HG03280 (cell line): ENCODE results near the gene REPS2.

Experiments used
- ATAC-seq: cut with Tn5 transposase; IDR thresholded peaks from one replicate; pipeline ENCODE4 v1.9.1; 2021; ENCODE audit warnings: mild to moderate bottlenecking, moderate library complexity; ENCODE audit not compliant: unreplicated experiment

Gene REPS2

DNA sequence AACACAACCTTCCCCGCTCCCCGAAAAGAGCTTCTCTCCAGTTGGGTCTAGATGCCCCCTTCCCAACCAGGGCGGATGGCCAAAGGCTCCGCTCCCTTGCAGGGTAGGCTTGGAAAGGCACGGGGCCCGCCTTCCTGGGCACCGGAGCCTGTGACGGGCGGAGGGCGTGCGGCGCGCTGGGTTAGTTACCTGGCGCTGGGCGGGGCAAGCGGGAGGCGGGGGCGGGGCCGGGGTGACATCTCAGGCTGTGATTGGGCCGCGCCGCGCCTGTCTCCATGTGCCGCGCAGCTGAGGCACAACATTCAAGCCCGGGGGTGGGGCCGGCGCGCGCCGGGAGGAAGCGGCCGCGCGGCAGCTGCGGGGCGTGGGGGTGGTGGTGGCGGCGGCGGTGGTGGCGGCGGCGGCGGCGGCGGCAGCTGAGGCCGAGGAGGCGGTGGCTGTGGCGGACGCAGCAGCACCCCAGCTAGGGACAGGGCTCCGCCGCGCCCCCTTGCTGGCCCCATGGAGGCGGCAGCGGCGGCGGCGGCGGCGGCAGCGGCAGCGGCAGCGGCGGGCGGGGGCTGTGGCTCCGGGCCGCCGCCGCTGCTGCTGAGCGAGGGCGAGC is at the start of gene REPS2:
Gene REPS2 (plus strand): TSS at position 298 of the 604 bp plus-strand sequence. CDS start 204 bp downstream, at position 502.
- peak; percentile 99 for ATAC-seq

DNA sequence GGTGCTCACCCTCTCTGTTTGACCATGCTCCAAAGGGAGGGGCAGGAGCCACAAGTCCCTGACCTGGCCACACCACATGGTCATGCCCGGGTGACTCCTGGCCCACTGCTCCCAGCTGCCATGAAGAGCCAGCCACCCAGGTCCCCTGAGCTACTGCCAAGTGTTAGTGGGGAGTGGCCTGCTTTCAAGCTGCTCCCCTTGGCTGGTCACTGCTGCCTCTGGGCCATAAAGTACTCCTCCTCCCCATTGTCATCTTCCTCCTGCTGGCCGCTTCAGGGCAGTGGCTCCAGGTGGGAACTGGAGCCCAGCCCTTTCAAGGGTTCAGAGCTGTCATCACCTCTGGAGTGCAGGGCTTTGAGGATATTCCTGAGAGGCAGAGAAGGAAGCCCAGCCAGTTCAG is 49.0 kb upstream of the REPS2 start:
- ATAC-seq: no peak

DNA sequence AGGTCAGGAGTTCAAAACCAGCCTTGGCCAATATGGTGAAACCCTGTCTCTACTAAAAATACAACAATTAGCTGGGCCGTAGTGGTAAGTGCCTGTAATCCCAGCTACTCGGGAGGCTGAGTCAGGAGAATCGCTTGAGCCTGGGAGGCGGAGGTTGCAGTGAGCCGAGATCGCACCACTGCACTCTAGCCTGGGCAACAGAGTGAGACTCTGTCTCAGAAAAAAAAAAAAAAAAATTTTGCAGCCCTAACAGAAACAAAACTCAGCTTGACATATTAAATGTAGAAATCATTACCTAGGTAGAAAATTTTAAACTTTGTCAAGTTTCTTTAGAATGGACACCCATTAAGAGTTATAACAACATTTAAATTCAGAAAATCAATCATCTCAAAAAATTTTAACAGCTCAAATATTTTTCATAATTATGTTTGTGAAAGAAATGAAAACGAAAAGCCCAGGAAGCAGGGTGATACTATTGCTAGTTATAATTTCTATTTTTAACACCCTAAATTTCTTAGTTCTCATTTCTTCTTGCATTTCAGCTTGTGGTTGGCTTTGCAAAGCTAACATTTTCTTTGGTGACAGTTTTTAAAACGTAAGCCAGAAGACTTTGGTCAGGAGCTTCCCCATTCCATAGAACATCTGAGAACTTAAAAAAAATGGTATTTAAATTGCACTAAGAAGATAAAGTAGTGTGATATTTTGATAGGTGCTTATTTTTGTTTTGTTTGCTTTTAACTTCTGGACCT is 43.0 kb upstream of the REPS2 start:
- no peak for ATAC-seq

- no peak for ATAC-seq
Observed at GRCh38 chrX:16910376-16910775, 36.1 kb upstream of the REPS2 start.

DNA sequence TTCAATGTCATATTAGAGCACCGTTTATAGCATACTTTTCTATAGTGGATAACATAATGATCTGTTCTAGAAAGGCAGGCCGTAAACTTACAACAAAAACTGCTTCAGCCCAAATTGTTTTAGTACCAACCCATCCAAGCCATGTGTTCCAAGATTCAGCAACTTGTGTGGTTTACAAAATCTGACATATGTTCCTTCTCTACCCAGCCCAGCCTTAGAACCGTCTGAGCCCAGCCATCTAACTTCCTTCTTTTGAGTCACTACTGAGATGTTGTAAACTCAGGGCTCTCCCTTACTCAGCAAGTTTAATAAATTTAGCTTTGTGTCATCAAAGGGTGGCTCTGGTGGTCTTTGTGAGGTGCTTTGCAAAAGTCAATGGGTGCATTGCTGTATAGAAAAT is 32.4 kb upstream of the REPS2 start:
- ATAC-seq: no peak

- ATAC-seq: no peak
Observed at GRCh38 chrX:16916561-16916960, 29.9 kb upstream of the REPS2 start.

- ATAC-seq: no peak
Observed at GRCh38 chrX:16917120-16917519, 29.3 kb upstream of the REPS2 start.

GRCh38 chrX:16918979-16919378 is 27.5 kb upstream of the REPS2 start:
- no peak for ATAC-seq

- no peak for ATAC-seq
Observed at GRCh38 chrX:16920075-16920474, 26.4 kb upstream of the REPS2 start.

DNA sequence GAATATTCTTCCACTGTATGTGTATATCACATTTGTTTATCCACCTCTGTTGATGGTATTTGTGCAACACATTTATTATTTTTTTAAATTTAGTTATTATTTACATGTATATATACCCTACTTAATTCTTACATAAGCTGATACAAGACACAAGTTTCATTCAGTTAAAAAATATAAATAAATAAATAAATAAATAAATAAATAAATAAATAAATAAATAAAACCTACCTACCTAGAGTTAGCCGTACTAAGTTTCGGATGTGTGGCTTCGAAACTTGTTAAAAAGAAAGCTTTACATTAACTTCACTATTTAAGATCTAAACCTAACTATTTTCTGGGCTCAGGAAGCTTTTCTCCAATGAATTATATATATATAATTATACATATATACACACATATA is 23.3 kb upstream of the REPS2 start:
- ATAC-seq: no peak

DNA sequence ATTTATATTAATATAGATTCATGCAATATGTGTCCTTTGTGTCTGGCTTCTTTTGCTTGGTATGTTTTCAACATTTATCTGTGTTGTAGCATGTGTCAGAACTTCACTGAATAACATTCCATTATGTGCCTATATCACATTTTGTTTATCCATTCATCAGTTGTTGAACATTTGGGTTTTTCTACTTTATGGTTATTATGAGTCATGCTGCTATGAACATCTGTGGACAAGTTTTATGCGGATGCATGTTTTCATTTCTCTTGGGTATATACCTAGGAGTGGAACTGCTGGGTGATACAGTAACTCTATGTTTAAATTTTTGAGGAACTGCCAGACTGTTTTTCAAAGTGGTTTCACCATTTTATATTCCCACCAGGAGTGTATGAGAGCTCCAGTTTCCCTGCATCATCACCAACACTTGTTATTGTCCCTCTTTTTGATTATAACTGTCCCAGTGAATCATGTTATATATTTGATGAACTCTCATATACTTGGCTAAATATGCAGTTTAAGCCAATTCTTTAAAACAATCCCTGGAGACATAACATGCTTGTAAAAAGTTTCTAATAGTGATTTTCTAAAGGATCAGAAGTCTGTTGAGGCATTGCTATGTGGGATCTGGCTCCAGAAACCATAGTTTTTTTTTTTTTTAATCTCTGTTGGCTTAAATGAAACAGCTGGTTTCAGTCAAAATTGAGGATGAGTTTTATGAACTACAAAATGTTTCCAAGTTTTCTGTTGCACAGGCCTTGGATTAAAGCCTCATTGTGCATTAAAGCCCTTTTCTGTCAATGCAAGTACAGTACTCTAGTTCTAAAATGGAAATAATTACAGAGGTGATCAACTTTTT is 21.6 kb upstream of the REPS2 start:
- ATAC-seq: no peak

DNA sequence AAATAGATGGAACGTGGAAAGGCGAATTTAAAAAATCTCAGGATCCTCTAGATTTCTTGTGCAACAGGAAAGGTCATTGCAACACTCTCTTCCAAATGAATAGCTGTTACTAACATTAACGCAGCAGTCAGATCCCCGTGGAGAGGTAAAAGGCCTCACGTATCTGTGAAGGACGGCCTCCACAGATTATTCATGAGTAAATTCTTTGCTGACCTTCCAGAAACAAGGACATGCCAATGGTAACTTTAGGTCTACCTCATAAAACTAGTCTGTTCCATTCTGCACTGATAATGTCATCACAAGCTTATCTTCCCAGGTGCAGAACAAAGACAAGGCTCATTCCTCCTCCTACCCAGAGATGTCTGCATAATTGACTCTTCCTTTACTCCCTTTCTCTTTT is 16.1 kb upstream of the REPS2 start:
- no peak for ATAC-seq

- ATAC-seq: no peak
Observed at GRCh38 chrX:16931371-16931770, 15.1 kb upstream of the REPS2 start.

- no peak for ATAC-seq
Observed at GRCh38 chrX:16931855-16932575, 14.4 kb upstream of the REPS2 start.

GRCh38 chrX:16934185-16934584 is 12.3 kb upstream of the REPS2 start:
- no peak for ATAC-seq

DNA sequence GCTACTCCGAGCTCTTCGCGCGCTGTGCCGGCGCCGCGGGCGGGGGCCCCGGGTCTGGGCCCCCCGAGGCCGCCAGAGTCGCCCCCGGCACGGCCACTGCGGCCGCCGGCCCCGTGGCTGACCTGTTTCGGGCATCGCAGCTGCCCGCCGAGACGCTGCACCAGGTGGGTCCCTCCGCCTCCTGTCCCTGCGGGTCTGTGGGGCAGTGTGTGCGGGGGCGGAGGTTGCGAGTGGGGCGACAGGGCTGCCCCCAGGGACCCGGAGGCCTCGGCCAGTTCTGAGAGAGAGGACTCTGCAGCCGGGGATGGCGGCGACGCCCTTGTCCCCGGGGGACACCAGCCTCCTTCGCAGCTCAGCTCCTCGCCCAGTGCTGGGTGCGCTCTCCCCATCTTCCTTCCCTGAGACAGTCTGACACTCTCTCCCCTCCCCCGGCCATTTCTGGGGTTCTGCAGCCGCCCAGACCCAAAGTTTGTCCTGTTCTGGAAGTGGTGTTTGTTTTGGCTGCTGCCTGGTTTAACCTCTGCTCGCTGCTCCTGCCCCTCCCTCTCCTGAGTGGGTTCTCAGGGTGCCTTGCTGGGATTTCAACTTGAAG is 609 bp downstream of the REPS2 start:
- ATAC-seq: peak; percentile 6

DNA sequence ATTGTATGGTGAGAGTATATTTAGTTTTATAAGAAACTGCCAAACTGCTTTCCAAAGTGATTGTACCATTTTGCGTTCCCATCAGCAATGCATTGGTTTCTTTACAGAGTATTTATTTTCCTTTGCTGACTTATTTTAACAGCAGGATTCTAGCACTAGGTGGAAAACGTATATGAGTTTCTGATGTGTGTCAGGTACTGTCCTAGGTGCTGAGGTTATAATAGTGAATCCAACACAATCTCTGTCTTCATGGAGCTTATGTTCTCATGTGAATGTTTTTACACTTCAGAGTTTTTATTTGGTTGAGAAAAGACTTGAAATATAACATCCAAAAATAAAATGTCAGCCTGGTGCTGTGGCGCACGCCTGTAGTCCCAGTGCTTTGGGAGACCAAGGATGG is 4.0 kb downstream of the REPS2 start:
- no peak for ATAC-seq

- ATAC-seq: no peak
Observed at GRCh38 chrX:16953606-16954211, 7.3 kb downstream of the REPS2 start.

GRCh38 chrX:16957751-16958150 is 11.3 kb downstream of the REPS2 start:
- no peak for ATAC-seq

DNA sequence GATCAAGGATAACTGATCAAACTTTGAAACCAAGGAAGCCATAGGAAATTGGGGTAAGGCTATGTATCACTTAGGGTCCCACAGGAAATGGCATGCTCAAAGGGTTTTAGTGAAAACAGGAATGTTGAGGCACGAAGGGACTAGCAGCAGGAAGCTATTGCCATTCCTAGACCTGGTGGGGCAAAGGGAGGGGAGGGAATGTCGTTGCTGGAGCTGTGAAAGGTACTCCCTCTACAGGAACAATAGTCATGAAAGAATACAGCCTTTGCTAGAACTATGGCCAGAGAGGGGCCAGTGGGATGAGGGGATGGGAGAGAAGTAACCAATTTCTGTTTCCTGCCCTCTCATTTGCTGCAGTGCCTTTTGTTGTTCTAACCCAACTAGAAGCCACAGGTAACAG is 11.9 kb downstream of the REPS2 start:
- no peak for ATAC-seq
